ENCODE results near the gene HYI.
"Not testable (repeated sequence)": the region's sequence is repeated elsewhere in the genome, so short reads cannot be mapped to it uniquely, and the experiment has no call there.

Gene HYI, protein sequence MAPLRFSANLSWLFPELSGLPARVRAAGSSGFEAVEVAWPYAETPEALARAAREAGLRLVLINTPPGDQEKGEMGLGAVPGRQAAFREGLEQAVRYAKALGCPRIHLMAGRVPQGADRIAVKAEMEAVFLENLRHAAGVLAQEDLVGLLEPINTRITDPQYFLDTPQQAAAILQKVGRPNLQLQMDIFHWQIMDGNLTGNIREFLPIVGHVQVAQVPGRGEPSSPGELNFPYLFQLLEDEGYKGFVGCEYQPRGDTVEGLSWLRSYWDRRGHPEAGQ

DNA sequence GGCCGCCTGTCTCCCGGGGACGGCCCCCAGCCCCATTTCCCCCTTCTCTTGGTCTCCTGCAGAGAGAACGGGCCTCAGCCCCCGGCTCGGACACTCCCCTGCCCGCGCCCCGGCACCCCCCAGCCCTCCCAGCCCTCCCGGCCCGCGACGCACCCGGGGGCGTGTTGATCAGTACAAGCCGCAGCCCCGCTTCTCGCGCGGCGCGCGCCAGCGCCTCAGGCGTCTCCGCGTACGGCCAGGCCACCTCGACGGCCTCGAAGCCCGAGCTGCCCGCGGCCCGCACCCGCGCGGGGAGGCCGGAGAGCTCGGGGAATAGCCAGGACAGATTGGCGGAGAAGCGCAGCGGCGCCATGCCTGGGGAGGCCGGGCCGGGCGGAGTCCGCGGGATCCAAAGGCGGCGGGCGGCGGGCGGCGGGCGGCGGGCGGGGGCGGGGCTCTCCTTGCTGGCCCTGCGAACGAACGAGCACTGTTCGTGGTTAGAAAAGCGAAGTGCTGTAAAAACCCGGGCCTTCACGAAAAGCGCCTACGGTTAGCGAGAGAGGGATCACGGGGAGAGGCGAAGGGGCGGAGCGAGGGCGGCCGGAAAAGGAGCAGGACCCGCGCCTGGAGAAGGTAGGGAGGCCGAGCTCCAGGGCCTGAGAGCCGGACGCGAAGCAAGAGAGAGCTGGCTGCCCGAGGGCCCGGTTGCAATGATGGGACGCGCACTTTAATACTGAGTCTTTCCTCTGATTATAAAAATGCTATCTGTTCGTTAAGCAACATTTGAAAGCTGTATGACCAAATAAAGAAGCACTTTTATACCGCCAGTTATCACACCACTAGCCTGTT, at the start of gene HYI:
Gene HYI (minus strand): TSS at position 490 of the 828 bp plus-strand sequence. CDS start 138 bp downstream, at position 352.
- DNase-seq = peak in 55 of 56 donors; percentile 34 to 92 (median 72)

DNA sequence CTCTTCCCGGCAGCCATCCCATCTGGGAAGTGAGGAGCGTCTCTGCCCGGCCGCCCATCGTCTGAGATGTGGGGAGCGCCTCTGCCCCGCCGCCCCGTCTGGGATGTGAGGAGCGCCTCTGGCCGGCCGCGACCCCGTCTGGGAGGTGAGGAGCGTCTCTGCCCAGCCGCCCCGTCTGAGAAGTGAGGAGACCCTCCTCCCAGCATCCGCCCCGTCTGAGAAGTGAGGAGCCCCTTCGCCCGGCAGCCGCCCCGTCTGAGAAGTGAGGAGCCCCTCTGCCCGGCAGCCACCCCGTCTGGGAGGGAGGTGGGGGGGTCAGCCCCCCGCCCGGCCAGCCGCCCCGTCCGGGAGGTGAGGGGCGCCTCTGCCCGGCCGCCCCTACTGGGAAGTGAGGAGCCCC, 48.1 kb upstream of the HYI start:
- not testable (repeated sequence) for DNase-seq

DNA sequence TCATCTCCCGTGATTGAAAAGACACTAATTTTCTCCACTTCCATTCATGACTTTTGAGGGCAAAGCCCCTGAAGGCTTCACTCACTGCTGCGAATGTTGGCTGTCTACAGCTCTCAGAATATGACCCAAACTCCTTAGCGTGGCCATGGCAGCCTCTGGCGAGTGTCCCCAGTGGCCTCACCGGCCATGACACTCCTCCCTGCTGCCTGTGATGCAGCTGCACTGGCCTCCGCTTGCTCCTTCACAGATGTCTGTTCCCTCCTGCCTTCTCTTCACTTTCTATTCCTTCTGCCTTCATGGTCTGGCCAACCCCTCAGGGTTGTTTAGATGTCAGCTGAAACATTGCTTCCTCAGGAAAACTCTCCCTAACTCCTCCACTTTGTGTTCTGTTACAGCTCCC, 46.2 kb upstream of the HYI start:
- no peak for DNase-seq

DNA sequence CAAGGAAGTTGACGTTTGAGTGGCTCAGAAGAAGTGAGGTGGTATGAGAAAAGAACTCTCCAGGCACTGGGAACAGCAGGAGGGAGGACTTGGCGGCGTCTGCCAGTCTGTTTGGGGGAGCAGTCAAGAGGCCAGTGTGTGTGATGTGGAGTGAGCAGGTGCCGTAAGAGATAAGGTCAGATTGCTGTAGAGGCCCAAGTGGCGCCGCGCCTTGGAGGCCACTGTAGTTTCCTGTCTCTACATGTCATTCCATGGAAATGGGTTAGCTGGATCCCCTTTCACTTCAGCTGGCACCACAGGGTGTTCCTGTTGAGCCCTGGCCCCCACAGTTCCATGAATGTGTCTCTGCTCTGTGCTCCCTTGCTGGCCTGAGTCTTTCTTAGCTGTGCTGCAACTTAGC, 41.5 kb upstream of the HYI start:
- no peak for DNase-seq

DNA sequence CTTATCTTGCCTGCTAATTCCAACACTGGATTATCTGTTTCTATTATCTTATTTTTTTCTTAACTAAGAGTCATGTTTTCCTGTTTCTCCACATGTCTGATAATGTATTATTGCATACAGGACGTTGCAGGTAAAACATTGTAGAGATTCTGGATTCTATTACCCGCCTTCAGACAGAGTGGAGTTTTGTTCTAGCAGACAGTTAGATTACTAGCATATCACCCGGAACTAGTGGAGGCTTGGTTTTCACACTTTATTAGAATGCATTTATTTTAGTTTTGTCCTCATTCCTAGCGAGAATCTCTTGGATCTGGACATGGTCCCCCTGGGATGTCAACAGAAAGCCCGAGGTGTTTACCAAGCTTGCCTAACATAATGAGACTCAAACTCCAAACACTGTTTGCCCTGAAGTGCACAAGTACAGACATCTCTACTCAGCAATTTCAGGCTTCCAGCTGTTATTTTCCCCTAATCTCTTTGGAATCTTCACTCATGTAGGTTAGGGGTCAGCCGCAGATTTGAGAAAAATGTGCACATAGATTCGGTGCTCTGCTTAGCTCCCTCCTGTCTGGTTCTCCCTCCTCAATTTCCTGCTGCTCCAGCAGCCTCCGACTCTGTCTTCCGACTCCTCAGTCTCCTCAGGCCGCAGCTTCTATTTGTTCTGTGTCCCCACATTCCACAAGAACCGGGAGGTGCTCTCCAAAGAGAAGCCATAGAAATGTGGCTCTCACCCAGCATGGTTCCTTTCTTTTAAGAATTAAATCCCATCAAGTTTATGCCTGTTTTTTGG, 40.1 kb upstream of the HYI start:
- no peak for DNase-seq

DNA sequence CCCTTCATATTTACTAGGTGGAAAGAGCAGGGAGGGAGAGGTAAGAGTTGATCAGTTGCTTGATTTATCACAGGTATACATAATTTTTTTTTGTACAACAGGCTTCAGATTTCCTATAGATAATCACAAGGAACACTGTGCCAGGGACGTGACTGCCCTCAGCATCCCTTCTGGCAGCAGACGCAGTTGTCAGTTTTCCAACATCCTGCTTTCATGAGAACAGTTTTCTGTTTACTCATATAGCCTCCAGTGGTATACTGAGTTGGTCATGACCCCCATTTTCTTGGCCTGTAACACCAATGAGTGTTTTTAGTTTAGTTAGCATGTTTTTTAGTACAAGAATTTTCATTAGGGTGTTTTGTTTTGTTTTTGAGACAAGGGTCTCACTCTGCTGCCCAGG, 39.1 kb upstream of the HYI start:
- no peak for DNase-seq

DNA sequence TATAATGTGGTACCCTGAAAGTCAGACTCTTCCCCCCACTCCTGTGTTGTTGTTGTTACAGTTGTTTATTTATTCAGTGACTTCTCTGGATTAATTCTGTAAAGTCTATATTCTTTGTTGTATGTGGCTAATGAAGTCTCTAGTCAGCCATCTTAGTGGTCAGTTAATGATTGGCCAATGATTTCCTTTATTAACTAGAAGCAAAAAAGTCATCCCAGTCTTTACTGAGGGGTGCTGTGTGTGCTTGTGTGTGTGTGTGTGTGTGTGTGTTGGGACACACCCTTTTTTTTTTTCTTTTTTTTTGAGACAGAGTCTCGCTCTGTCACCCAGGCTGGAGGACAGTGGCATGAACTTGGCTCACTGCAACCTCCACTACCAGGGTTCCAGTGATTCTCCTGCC, 37.3 kb upstream of the HYI start:
- no peak for DNase-seq

DNA sequence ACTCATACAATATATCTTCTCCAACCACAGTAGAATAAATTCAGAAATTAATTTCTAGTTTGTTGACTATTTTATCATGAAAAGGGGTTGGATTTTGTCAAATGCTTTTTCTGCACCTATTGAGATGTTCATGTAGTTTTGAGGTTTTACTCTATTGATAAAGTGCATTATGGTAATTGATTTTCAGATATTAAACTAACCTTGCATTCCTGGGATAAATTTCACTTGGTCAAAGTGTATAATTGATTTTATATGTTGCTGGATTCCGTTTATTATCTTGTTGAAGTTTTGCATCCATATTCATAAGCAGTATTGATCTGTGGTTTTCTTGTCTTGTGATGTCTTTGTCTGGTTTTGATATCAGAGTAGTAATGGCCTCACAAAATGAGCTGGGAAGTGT, 34.4 kb upstream of the HYI start:
- DNase-seq = no peak

DNA sequence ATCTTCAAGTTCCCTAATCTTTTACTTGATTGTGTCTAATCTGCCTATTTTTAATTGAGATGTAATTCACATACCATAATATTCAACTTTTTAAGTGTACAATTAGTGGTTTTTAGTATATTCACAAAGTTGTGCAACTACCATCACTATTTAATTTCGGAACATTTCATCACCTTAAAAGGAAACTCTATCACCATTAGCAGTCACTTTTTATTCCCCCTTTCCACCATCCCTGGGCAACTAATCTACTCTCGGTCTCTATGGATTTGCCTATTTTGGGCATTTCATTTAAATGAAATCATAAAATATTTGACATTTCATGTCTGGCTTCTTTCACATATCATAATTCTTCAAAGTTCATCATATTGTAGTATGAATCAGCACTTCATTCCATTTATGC, 30.6 kb upstream of the HYI start:
- no peak for DNase-seq

DNA sequence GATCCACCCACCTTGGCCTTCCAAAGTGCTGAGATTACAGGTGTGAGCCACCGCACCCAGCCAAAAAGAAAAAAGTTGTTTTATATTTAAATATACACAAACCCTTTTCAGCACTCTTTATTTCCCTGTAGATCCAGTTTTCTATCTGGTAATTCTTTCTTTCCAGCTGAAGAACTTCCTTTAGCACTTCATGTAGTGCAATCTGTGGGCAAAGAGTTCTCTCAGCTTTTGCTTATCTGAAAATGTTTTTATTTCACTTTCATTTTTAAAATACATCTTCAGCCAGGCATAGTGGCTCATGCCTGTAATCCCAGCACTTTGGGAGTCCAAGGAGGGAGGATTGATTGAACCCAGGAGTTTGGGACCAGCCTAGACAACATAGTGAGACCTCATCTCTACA, 28.5 kb upstream of the HYI start:
- DNase-seq = no peak

DNA sequence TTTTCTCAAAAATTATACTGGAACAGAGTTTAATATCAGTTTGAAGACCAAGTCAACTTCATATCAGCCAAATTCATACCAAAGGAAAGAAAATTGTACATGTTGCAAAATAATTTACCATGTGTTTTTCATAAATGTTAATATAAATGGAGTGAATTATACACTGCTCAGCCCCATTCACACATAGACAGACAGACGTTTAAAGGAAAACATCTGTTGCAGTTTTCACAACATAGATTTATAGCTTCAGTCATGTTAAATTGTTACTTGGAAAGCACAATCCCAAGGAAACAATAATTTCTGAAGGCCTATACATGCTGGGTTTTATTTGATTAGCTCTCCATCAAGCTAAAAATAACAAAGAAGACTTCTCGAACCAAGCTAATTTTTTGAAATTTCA, 27.8 kb upstream of the HYI start:
- no peak for DNase-seq

DNA sequence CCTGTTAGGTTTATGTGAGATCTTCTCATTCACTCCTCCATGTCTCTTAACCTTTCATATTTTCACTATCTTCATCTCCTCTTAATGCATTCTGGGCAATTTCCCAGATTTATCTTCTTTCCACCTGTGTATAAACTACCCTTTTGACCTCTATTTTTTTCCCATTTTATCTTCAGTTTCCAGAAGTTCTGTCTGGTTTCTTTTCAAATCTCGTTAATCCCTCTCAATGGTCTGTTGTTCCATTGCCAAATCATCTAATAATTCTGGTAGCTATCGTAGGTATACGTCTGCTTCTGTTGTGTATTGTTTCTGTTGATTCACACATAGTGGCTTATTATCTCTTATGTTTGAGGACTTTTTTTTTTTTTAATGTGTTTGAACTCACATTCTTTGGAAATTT, 25.7 kb upstream of the HYI start:
- DNase-seq = no peak

DNA sequence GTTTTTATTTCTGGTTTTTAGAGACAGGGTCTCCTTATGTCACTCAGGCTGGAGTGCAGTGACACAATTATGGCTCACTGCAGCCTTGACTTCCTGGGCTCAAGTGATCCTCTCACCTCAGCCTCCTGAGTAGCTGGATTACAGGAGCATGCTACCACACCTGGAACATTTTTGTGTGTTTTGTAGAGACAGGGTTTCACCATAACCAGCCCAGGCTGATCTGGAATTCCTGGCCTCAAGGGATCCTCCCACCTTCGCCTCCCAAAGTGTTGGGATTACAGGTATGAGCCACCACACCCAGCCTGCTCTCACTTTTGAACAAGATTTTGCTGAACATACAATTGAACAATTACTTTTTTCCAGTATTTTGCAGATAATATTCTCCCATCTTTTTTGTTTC, 24.0 kb upstream of the HYI start:
- no peak for DNase-seq

DNA sequence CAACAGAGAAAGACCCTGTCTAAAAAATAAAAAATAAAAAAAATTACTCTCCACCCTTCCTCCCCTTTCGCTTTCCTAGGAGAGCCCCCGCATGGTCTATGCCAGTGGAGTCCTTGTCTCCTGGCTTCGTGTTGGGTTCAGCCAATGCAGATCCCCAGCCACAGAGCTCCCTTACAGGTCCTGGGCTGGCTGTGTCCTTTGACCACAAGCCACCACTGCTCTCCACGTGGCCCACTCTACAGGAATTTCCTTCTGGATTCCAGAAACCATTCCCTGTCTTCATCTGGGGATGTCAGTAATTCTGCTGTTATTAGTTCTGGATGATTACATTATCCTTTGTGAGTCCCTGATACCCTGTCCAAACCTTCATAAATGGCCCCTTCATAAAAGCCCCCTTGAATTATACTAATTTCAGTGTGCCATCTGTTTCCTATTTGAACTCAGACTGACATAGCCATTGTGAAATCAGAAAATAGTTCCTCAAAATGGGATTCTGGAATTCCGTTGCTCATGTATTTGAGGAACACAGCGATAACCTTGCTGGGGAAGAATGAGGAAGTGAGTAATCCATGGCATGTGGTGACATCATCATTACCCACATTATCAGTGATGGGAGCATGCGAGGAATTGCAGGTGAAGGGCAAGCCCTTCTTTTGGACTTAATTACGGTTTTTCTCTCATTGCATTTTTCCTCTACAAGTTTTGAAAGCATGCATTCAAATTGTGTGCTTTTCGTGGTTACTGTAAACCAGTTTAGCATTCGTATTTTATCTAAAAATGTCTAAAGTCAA, 22.1 kb upstream of the HYI start:
- not testable (repeated sequence) for DNase-seq

DNA sequence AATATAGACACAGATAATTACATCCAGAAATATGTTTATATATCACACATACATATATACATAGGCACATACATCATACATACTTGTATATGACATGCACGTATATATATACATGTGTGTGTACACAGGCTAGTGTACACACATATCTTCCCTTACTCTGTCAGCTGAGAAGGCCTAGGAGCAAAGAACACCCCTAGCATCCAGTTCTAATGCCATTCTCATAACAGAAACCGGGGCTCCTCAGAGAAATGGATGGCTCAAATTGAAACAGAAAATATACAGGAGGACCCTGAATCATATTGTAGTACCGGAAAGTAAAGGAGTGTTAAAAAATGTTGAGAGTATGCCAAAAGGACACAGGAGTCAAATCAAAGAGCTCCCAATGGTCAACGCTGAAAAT, 19.7 kb upstream of the HYI start:
- no peak for DNase-seq

DNA sequence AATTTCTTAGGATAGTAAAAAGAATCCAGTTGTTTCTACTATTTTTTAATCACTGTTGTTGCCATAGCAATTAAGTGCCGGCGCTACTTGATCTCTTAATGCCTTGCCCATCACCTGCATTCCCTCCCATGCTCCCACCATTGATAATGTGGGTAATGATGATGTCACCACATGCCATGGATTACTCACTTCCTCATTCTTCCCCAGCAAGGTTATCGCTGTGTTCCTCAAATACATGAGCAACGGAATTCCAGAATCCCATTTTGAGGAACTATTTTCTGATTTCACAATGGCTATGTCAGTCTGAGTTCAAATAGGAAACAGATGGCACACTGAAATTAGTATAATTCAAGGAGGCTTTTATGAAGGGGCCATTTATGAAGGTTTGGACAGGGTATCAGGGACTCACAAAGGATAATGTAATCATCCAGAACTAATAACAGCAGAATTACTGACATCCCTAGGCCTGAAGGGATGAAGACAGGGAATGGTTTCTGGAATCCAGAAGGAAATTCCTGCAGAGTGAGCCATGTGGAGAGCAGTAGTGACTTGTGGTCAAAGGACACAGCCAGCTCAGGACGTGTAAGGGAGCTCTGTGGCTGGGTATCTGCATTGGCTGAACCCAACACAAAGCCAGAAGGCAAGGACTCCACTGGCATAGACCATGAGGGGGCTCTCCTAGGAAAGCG, 18.9 kb upstream of the HYI start:
- not testable (repeated sequence) for DNase-seq

DNA sequence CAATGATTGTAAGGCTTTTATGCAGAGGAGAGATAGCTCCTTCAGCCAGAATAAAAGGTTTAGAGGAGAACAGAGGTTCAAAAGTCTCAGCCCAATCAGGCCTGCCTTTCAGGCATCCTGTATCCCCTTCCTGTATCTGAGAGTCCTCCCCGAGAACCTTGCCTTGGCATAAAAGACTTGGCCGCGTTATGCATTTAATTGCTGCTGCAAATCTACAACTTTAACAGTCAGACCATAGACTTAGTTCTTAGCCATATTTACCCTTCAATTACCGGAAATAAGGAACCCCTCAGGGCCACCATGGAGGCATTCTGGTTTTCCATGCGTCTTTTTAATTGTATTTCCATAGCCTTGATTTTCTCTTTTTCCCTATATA, 18.3 kb upstream of the HYI start:
- DNase-seq = no peak

DNA sequence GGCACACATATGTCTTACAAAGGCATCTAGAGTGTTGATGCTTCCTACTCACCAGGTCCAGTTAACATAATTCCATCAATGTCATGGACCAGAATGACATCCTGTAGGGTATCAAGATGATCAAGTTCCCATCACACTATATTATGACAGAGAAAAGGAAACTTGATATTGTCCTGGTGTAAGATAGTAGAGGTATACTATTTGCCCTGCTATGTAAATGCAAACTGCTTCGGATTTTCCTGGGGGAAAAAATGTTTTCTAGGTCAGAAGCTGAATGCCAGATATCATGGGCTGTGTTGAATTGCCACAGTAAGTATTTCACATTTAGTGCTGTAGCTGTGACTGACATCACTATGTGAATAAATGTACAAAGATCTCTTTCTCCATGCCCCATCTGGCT, 16.2 kb upstream of the HYI start:
- no peak for DNase-seq

DNA sequence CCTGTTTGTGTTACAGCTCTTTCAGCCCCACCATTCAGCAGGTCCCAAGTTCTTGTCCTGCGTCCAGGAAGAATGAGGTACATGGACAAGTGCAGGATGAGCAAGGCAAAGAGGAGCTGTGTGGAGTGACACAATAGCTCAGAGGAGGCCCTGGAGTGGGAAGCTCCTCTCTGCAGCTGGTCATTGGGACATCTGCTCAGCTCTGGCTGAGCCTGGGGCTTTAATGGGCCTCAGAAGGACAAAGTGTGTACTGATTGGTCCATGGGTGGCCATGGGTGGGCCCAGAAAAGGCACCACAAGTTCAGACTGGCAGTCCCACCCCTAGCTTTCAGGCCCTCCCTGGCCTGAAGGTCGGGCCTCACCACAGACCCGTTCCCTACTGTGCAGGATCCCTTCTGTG, 14.7 kb upstream of the HYI start:
- no peak for DNase-seq

DNA sequence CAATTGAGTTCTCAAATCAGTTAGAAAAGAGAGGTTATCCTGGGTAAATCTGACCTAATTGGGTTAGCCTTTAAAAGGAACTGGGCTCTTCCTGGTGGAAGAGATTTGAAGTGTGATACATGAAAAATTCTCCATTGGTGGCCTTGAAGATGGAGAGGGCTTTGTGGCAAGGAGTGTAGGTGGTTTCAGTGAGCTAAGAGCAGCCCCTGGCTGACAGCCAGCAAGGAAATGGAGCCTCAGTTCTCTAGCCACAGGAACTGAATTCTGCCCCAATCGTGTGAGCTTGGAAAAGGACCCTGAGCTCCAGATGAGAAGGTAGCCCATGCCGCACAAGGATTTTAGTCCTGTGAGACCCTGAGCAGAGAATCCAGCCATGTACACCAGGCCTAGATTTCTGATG, 12.7 kb upstream of the HYI start:
- no peak for DNase-seq

DNA sequence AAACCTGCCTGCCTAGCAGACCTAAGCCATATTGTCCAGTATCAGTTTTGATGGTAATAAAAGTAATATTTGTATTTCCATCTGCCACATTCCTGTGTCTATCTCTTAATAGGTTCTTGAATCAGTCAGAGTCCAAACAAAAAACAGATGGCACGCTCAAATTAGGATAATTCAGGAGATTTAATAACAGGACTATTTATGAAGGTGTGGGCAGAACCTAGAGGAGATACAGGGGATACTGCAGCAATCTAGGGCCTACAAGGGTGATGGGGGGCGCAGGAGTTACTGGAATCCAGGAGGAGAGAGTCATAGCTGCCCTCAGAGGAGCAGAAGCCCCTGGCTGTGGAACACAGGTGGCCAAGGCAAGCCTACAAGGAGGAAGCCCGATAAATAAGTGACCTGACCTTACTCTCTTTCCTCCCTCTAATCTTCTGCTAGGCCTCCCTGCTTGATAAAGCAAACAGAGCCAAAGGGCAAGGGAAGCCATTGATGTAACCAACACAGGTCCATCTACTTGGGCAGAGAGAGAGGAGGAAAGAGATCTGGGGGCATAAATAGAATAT, 11.9 kb upstream of the HYI start:
- no peak for DNase-seq

All from nucleus accumbens (tissue), 56 donors.